ENCODE results near the gene NDUFA7. TPM values are rescaled to one million over a fixed set of nuclear protein-coding genes. Genes with fewer than 3 reads are reported as not detected.

Gene NDUFA7
- polyA plus RNA-seq, 1 of the 3 experiments (the other 2 are of a cell fraction): 111 TPM

- H2AFZ ChIP-seq (ENCODE audit: low read depth): no peak overlapping the region
- peak overlapping the region; percentile 48; the same call in 1 of the 2 replicates for H3K9ac ChIP-seq
- H3K4me3 ChIP-seq (ENCODE audit: low read depth in 2 of 2, low read length in 1 of 2): no peak overlapping the region
- 59% methylated on average over 5 of the region's 6 CpGs for WGBS (ENCODE audit: low lambda C conversion rate)
- no peaks in the 10 kb centered on the region for H3K9me3 ChIP-seq
- peaks cover 0 to 12% of the 10 kb centered on the region in 2 experiments; a peak in 2 of 4 replicates for H3K4me1 ChIP-seq (ENCODE audit: control insufficient read depth in 1 of 2, insufficient read depth in 2 of 2, low read depth in 1 of 2, low read length in 1 of 2)
- DNase-seq: no peak
- H3F3A ChIP-seq (replicated peaks; ENCODE audit: insufficient read depth): peaks cover 31% of the 10 kb centered on the region
- H3K79me2 ChIP-seq (ENCODE audit: insufficient read depth): peaks cover 5% of the 10 kb centered on the region; the same call in 1 of the 2 replicates
- H3K27me3 ChIP-seq (ENCODE audit: insufficient read depth): no peaks in the 10 kb centered on the region
- H3K27ac ChIP-seq (ENCODE audit: low read depth in 2 of 2, low read length in 1 of 2): peak overlapping the region in 1 of 2 experiments; percentile 92; a peak in 2 of 4 replicates
- no peaks in the 10 kb centered on the region for H3K9me2 ChIP-seq
- H3K4me2 ChIP-seq: peak overlapping the region; percentile 55
- H3K36me3 ChIP-seq (replicated peaks in 1 of 2; ENCODE audit: control insufficient read depth in 1 of 2, insufficient read depth in 2 of 2, low read length in 1 of 2): no peaks in the 10 kb centered on the region
- no peaks in the 10 kb centered on the region for H4K20me1 ChIP-seq (ENCODE audit: insufficient read depth)
- ChIA-PET POLR2A (interaction anchor here (0.6 kb wide), 1 partner anchor 150 kb away, joined by 3 read pairs; no protein-coding TSS in a partner anchor), CTCF (interaction anchor here (0.8 to 3.8 kb wide), 9 partner anchors 11 to 225 kb away, joined by 3 to 78 read pairs (median 33); partner anchors contain the start of genes ANGPTL4, MARCHF2 and RAB11B)
- TF ChIP-seq TEAD4 (IDR thresholded peaks at IDR 0.05; ENCODE audit: borderline replicate concordance, insufficient read depth): peak; percentile 76
- TF ChIP-seq EP300 (IDR thresholded peaks at IDR 0.05; ENCODE audit: borderline replicate concordance in 1 of 2, low read depth in 1 of 2, low read length in 1 of 2): peak in 1 of 2 experiments; percentile 84; a peak in 1 of 4 replicates
- TF ChIP-seq TCF12 (IDR thresholded peaks at IDR 0.05): peak; percentile 92
- TF ChIP-seq REST (IDR thresholded peaks at IDR 0.05; ENCODE audit: low read depth, low read length): peak; percentile 68; the same call in 1 of the 2 replicates
- TF ChIP-seq RFX5 (IDR thresholded peaks at IDR 0.05; ENCODE audit: low read length): no peak
- TF ChIP-seq RAD21 (IDR thresholded peaks at IDR 0.05; ENCODE audit: low read length): no peak
- no peak for TF ChIP-seq EZH2phosphoT487 (IDR thresholded peaks at IDR 0.05; ENCODE audit: borderline replicate concordance, low read depth)
- TF ChIP-seq CHD2 (IDR thresholded peaks at IDR 0.05; ENCODE audit: low read length, partially characterized antibody): no peak
- TF ChIP-seq SMC3 (IDR thresholded peaks at IDR 0.05; ENCODE audit: low read depth, low read length): no peak
- TF ChIP-seq YY1 (IDR thresholded peaks at IDR 0.05; ENCODE audit: low read depth): no peak
- peak; percentile 100 for TF ChIP-seq RXRA (IDR thresholded peaks at IDR 0.05; ENCODE audit: borderline replicate concordance, low read depth)
- TF ChIP-seq, protein P1, sequence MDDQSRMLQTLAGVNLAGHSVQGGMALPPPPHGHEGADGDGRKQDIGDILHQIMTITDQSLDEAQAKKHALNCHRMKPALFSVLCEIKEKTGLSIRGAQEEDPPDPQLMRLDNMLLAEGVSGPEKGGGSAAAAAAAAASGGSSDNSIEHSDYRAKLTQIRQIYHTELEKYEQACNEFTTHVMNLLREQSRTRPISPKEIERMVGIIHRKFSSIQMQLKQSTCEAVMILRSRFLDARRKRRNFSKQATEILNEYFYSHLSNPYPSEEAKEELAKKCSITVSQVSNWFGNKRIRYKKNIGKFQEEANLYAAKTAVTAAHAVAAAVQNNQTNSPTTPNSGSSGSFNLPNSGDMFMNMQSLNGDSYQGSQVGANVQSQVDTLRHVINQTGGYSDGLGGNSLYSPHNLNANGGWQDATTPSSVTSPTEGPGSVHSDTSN (IDR thresholded peaks at IDR 0.05): peak; percentile 61
- TF ChIP-seq POLR2AphosphoS5 (IDR thresholded peaks at IDR 0.05; ENCODE audit: low read depth, low read length): peak; percentile 49; the same call in 1 of the 2 replicates
- peak; percentile 95 for TF ChIP-seq NFIC (IDR thresholded peaks at IDR 0.05; ENCODE audit: borderline replicate concordance)
- TF ChIP-seq MEF2A (IDR thresholded peaks at IDR 0.05; ENCODE audit: borderline replicate concordance, low read depth): no peak; the same call in 1 of the 2 replicates
- TF ChIP-seq, protein P2, sequence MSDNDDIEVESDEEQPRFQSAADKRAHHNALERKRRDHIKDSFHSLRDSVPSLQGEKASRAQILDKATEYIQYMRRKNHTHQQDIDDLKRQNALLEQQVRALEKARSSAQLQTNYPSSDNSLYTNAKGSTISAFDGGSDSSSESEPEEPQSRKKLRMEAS (IDR thresholded peaks at IDR 0.05; ENCODE audit: low read depth): peak; percentile 79; the same call in 1 of the 2 replicates
- TF ChIP-seq GATA2 (CRISPR knock-in tag; IDR thresholded peaks at IDR 0.05): no peak
- TF ChIP-seq NRF1 (IDR thresholded peaks at IDR 0.05; ENCODE audit: low read depth, low read length): no peak
- TF ChIP-seq FOXM1 (IDR thresholded peaks at IDR 0.05; ENCODE audit: low read depth): no peak
- TF ChIP-seq TAF1 (IDR thresholded peaks at IDR 0.05; ENCODE audit: borderline replicate concordance, low read depth, low read length): no peak
- TF ChIP-seq, protein P3, sequence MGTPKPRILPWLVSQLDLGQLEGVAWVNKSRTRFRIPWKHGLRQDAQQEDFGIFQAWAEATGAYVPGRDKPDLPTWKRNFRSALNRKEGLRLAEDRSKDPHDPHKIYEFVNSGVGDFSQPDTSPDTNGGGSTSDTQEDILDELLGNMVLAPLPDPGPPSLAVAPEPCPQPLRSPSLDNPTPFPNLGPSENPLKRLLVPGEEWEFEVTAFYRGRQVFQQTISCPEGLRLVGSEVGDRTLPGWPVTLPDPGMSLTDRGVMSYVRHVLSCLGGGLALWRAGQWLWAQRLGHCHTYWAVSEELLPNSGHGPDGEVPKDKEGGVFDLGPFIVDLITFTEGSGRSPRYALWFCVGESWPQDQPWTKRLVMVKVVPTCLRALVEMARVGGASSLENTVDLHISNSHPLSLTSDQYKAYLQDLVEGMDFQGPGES (IDR thresholded peaks at IDR 0.05; ENCODE audit: low read depth, low read length): no peak
- no peak for TF ChIP-seq ELF1 (IDR thresholded peaks at IDR 0.05)
- TF ChIP-seq FOXJ3 (CRISPR knock-in tag; IDR thresholded peaks at IDR 0.05): no peak
- no peak for TF ChIP-seq RCOR1 (IDR thresholded peaks at IDR 0.05; ENCODE audit: low read length)
- TF ChIP-seq GABPA (IDR thresholded peaks at IDR 0.05; ENCODE audit: low read depth): peak; percentile 24
- TF ChIP-seq JUND (IDR thresholded peaks at IDR 0.05): peak; percentile 90
- TF ChIP-seq USF2 (IDR thresholded peaks at IDR 0.05; ENCODE audit: borderline replicate concordance, low read depth, low read length): no peak
- TF ChIP-seq FOSL2 (IDR thresholded peaks at IDR 0.05; ENCODE audit: borderline replicate concordance, low read depth): peak; percentile 93
Measured at GRCh38 chr19:8355631-8356402, 34.6 kb upstream of the NDUFA7 start.
